Measurements from ENCODE around the gene ZNF184.

The ZNF184 gene

DNA sequence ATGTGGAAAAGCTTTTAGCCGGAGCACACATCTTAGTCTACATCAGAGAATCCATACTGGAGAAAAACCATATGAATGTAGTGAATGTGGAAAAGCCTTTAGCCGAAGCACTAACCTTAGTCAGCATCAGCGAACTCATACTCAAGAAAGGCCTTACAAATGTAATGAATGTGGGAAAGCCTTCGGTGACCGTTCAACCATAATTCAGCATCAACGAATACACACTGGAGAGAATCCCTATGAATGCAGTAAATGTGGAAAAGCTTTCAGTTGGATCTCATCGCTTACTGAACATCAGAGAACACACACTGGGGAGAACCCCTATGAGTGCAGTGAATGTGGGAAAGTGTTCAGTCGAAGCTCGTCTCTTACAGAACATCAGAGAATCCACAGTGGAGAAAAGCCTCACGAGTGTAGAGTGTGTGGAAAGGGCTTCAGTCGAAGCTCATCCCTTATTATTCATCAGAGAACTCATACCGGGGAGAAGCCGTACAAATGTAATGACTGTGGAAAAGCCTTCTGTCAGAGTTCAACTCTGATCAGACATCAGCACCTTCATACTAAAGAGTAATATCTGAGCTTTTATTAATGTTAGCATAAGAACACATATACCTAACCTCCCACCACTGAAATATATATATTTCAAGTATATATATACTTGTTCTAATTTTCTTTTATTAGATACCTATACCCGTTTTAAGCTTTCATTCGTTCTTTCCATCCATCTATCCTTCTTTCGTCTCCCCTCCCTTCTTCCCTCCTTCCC is 71.8 kb downstream of the ZNF184 start:
- TF ChIP-seq, protein P1, sequence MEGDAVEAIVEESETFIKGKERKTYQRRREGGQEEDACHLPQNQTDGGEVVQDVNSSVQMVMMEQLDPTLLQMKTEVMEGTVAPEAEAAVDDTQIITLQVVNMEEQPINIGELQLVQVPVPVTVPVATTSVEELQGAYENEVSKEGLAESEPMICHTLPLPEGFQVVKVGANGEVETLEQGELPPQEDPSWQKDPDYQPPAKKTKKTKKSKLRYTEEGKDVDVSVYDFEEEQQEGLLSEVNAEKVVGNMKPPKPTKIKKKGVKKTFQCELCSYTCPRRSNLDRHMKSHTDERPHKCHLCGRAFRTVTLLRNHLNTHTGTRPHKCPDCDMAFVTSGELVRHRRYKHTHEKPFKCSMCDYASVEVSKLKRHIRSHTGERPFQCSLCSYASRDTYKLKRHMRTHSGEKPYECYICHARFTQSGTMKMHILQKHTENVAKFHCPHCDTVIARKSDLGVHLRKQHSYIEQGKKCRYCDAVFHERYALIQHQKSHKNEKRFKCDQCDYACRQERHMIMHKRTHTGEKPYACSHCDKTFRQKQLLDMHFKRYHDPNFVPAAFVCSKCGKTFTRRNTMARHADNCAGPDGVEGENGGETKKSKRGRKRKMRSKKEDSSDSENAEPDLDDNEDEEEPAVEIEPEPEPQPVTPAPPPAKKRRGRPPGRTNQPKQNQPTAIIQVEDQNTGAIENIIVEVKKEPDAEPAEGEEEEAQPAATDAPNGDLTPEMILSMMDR (conservative IDR thresholded peaks at IDR 0.05; ENCODE audit: low read length), result no peak
- no peak for DNase-seq (ENCODE audit: low read depth)
- H3K4me3 ChIP-seq (ENCODE audit: low read length), result no peak overlapping the region

Data from AG10803 (cell line).